BJ (cell line): Measurements from ENCODE around the gene UBE2J1. TPM values are rescaled to one million over a fixed set of nuclear protein-coding genes. Genes with fewer than 3 reads are reported as not detected.

ENCODE experiments used
- CTCF ChIA-PET: fragments of 350-600 bp; formaldehyde crosslinking; extraction: SDS; loops from one replicate; lab custom pipeline; 2021; ENCODE audit warnings: antibody characterized with exemption, inconsistent platforms; lab: Yijun Ruan, JAX
- POLR2A ChIA-PET: fragments of 300-600 bp; sonication (Branson Sonifier 250); formaldehyde crosslinking; extraction: SDS; loops from one replicate; lab custom pipeline; 2021; ENCODE audit warnings: antibody characterized with exemption; lab: Charles Lee
- DNase-seq: peaks from one replicate; pipeline ENCODE4 v3.0.0-alpha.2; 2011; ENCODE audit warnings: low read depth
- H3K27me3 ChIP-seq: 2 replicates; pipeline ENCODE4 v1.6.0; 2011; ENCODE audit warnings: low read length; ENCODE audit not compliant: control insufficient read depth, insufficient read depth
- H3K36me3 ChIP-seq: 2 replicates; pipeline ENCODE4 v1.5.1; 2011; ENCODE audit warnings: low read length; ENCODE audit not compliant: control insufficient read depth, insufficient read depth
- H3K4me3 ChIP-seq: 2 replicates; pipeline ENCODE4 v1.5.1; 2011; ENCODE audit warnings: low read depth, mild to moderate bottlenecking, control low read depth, low read length
- CTCF ChIP-seq: IDR thresholded peaks from 2 replicates; pipeline ENCODE4 v1.5.1; 2011; ENCODE audit warnings: low read depth, mild to moderate bottlenecking, control low read depth, inconsistent platforms, low read length, moderate library complexity; ENCODE audit not compliant: insufficient read depth
- polyA plus RNA-seq: library from polyadenylated mRNA; depleted of rRNA; stranded (reverse); fragments of >200 nt; gene quantifications from 2 replicates; pipeline ENCODE4 v1.2.3, GENCODE V29; 2011

Gene UBE2J1
- polyA plus RNA-seq, 1 experiment: 27.1 TPM

GRCh38 chr6:89385846-89386245, 33.3 kb upstream of the UBE2J1 start:
- TF ChIP-seq CTCF: no peak
- DNase-seq: no peak
- POLR2A ChIA-PET: no interaction called here
- H3K27me3 ChIP-seq: peaks cover 2% of the 10 kb centered on the region; the same call in 1 of the 2 replicates
- CTCF ChIA-PET: interaction anchor here (1.8 kb wide), 1 partner anchor 9 kb away, joined by 5 read pairs; no protein-coding TSS in a partner anchor
- H3K4me3 ChIP-seq: no peak overlapping the region
- no peaks in the 10 kb centered on the region for H3K36me3 ChIP-seq

GRCh38 chr6:89385156-89385667, 32.7 kb upstream of the UBE2J1 start:
- H3K27me3 ChIP-seq: peaks cover 2% of the 10 kb centered on the region; the same call in 1 of the 2 replicates
- TF ChIP-seq CTCF: no peak
- no peak for DNase-seq
- ChIA-PET CTCF (interaction anchor here (0.9 to 1.8 kb wide), 2 partner anchors 9 to 47 kb away, joined by 4 to 5 read pairs; partner anchors contain the start of gene ANKRD6), POLR2A (no interaction called here)
- H3K4me3 ChIP-seq: no peak overlapping the region
- H3K36me3 ChIP-seq: no peaks in the 10 kb centered on the region

GRCh38 chr6:89381031-89381430, 28.5 kb upstream of the UBE2J1 start:
- CTCF ChIA-PET: interaction anchor here (1.8 kb wide), 1 partner anchor 9 kb away, joined by 10 read pairs; no protein-coding TSS in a partner anchor
- Histone ChIP-seq H3K27me3 (peaks cover 4% of the 10 kb centered on the region), H3K36me3 (no peaks in the 10 kb centered on the region), H3K4me3 (no peak overlapping the region)
- no peak for DNase-seq
- no peak for TF ChIP-seq CTCF
- POLR2A ChIA-PET: no interaction called here

GRCh38 chr6:89379281-89379680, 26.8 kb upstream of the UBE2J1 start:
- no peak for DNase-seq
- POLR2A ChIA-PET: no interaction called here
- H3K27me3 ChIP-seq: peaks cover 3% of the 10 kb centered on the region
- no peak overlapping the region for H3K4me3 ChIP-seq
- H3K36me3 ChIP-seq: no peaks in the 10 kb centered on the region
- TF ChIP-seq CTCF: no peak
- CTCF ChIA-PET: interaction anchor here (0.6 to 1.5 kb wide), 4 partner anchors 10 to 395 kb away, joined by 3 to 4 read pairs (median 3); no protein-coding TSS in a partner anchor

- POLR2A ChIA-PET: no interaction called here
- DNase-seq: no peak
- CTCF ChIA-PET: interaction anchor here (0.6 to 1.5 kb wide), 3 partner anchors 9 to 16 kb away, joined by 3 to 4 read pairs (median 3); no protein-coding TSS in a partner anchor
Measured at GRCh38 chr6:89378628-89379027, 26.1 kb upstream of the UBE2J1 start.

More at GRCh38 chr6:89378628-89379027, 26.1 kb upstream of the UBE2J1 start:
- H3K4me3 ChIP-seq: no peak overlapping the region
- no peaks in the 10 kb centered on the region for H3K36me3 ChIP-seq
- TF ChIP-seq CTCF: no peak
- peaks cover 3% of the 10 kb centered on the region for H3K27me3 ChIP-seq
